Spleen (tissue), 11 donors: Measurements from ENCODE around the gene PTPRE. TPM values are rescaled to one million over a fixed set of nuclear protein-coding genes. Genes with fewer than 3 reads are reported as not detected.

Experiments used
- DNase-seq: peaks from one replicate; pipeline ENCODE4 v3.0.0-alpha.2; 2020
- H3K27ac ChIP-seq, 8 donors: fragments of 200-600 bp; sonication (generic) in 7 of 8; 1 replicate in 4 of 8; 2 replicates in 4 of 8; pipeline versions ENCODE4 v1.5.0 to v1.8.0; 2016 to 2021; ENCODE audit warnings: inconsistent platforms in 4 of 8, mild to moderate bottlenecking in 4 of 8, moderate library complexity in 1 of 8
- H3K27me3 ChIP-seq, 7 donors: fragments of 200-600 bp; sonication (generic) in 6 of 7; replicated peaks in 1 of 7; 1 replicate in 4 of 7; 2 replicates in 3 of 7; pipeline versions ENCODE4 v1.5.0 to v1.8.0; 2016 to 2021; ENCODE audit warnings: inconsistent platforms in 3 of 7, mild to moderate bottlenecking in 1 of 7
- H3K36me3 ChIP-seq, 6 donors: fragments of 200-600 bp; sonication (generic) in 5 of 6; 1 replicate in 4 of 6; 2 replicates in 2 of 6; pipeline versions ENCODE4 v1.5.0 to v1.8.0; 2016 to 2021; ENCODE audit warnings: inconsistent platforms in 2 of 6
- H3K4me1 ChIP-seq, 6 donors: fragments of 200-600 bp; sonication (generic) in 5 of 6; 1 replicate in 3 of 6; 2 replicates in 3 of 6; pipeline versions ENCODE4 v1.5.0 to v1.8.0; 2016 to 2021; ENCODE audit warnings: inconsistent platforms in 3 of 6
- H3K4me3 ChIP-seq, 8 donors: fragments of 200-600 bp; sonication (generic) in 7 of 8; 1 replicate in 4 of 8; 2 replicates in 4 of 8; pipeline versions ENCODE4 v1.5.0 to v1.8.0; 2016 to 2021; ENCODE audit warnings: inconsistent platforms in 4 of 8, mild to moderate bottlenecking in 4 of 8, moderate library complexity in 2 of 8
- H3K9me3 ChIP-seq, 8 donors: fragments of 200-600 bp; sonication (generic) in 7 of 8; 1 replicate in 4 of 8; 2 replicates in 4 of 8; pipeline versions ENCODE4 v1.5.0 to v1.8.0; 2016 to 2021; ENCODE audit warnings: inconsistent platforms in 4 of 8
- CTCF ChIP-seq, 11 experiments: fragments of 200-600 bp in 7 of 11; fragments of 450-650 bp in 4 of 11; sonication (generic) in 4 of 11; IDR thresholded peaks in 8 of 11; conservative IDR thresholded peaks in 3 of 11; 1 replicate in 7 of 11; 2 replicates in 4 of 11; pipeline versions ENCODE4 v1.4.0 to v1.8.0; 2016 to 2021; ENCODE audit warnings: antibody characterized with exemption in 11 of 11, inconsistent platforms in 4 of 11, mild to moderate bottlenecking in 1 of 11
- POLR2A ChIP-seq, 3 donors: fragments of 450-650 bp; IDR thresholded peaks; one replicate each; pipeline ENCODE4 v1.5.1; 2017; ENCODE audit warnings: antibody characterized with exemption in 3 of 3, mild to moderate bottlenecking in 1 of 3
- POLR2AphosphoS5 ChIP-seq, 3 donors: sonication (generic); formaldehyde crosslinking; IDR thresholded peaks; one replicate each; pipeline ENCODE4 v1.5.1; 2017; ENCODE audit warnings: antibody characterized with exemption in 3 of 3
- WGBS, 5 donors: extraction: QIAGEN DNeasy Blood & Tissue Kit in 3 of 5; methylation state at CpG; one replicate each; pipeline versions ENCODE4 v1.1.5 to v1.1.7; 2013 to 2018; 5-methylcytosine and 5-hydroxymethylcytosine counted together
- intact Hi-C: fragments of 100-400 bp; cut with DNase I; formaldehyde crosslinking; loops from one replicate; pipeline ENCODE4 v1.15.0; 2023; ENCODE audit warnings: low total_unique reads
- polyA plus RNA-seq, 3 donors: library from polyadenylated mRNA; stranded (reverse); fragments of 200-250 nt; gene quantifications; one replicate each; pipeline ENCODE4 v1.2.1, GENCODE V29; 2013
- total RNA-seq, 7 donors: library from RNA; depleted of rRNA in 3 of 7; stranded (reverse); fragments of >200 nt in 3 of 7; fragmentation: NEBNext Ultra II Directional in 4 of 7; extraction: Animal tissue kit (Norgen Biotek cat#: 25700) in 4 of 7; gene quantifications; one replicate each; pipeline versions ENCODE4 v1.1.0 to v1.2.1, GENCODE V29; 2016 to 2021
- donor health status: healthy with polysubstance abuse.
- donor health status: DM: no; HTN: no; CAD: no; lungs with moderate emphysema.
- donor health status: DM: no; HTN: no; CAD: no.
- donor health status: Bipolar disorder and iron deficiency.
- donor health status: healthy.
- donor health status: DM: no; HTN: no; CAD: no.
- donor health status: DM: yes; HTN: yes; CAD: no.

PTPRE gene
- total and polyA plus RNA-seq, 10 donors = 6.2 to 133 (median 70.2) TPM

DNA sequence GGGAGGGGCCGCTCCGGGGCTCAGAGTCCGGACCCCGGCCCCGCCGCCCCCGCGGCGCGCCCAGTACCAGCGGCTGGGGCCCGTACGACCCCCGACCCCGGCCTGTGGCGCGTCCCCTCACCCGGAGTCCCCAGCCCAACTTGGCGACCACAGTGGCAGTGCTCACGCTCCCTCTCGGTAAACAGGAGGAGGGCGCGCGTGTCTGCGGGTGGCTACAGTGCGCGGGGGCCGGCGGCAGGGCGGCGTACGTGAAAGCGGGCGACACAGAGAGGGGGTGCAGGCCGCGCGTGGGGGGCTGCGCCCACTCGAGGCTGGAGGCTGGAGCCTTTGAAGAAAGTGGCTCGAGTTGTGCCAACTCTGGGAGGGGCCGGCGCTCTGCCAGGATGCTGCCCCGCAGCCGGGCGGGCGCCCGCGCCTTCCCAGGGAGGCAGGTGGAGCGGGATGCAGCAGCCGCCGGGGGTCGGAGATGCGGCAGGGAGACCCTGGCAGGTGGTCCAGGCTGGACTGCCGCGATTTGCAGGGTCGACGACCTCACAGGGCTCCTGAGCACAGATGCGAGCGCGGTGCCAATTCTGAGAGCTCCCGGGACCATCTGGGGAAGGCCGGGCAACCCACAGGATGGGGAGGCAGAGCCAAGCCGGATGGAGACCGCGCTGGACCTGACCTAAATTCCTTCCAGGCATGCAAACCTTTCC lies 655 bp downstream of the PTPRE start:
- Histone ChIP-seq H3K9me3 (no peaks in the 10 kb centered on the region), H3K36me3 (no peaks in the 10 kb centered on the region), H3K4me3 (peak overlapping the region; percentile 62 to 83 (median 70)), H3K4me1 (peaks cover 0 to 42% (median 26%) of the 10 kb centered on the region in 6 donors), H3K27me3 (peaks cover 0 to 28% (median 5%) of the 10 kb centered on the region in 7 donors), H3K27ac (peak overlapping the region; percentile 19 to 85 (median 82))
- DNase-seq = peak; percentile 86
- peak in 1 of 3 donors; percentile 37 for TF ChIP-seq POLR2AphosphoS5 (IDR thresholded peaks at IDR 0.05)
- TF ChIP-seq CTCF (IDR thresholded peaks at IDR 0.05 in 8 of 11, conservative IDR thresholded peaks at IDR 0.05 in 3 of 11) = no peak
- TF ChIP-seq POLR2A (IDR thresholded peaks at IDR 0.05) = no peak
- WGBS, 5 donors = 0 to 4% (median 3%) methylated on average over 15 to 65 of the region's 65 CpGs
- intact Hi-C loops = loop anchor here (2.0 to 5.0 kb wide), 2 partner anchors 103 to 160 kb away; no protein-coding TSS in a partner anchor

GRCh38 chr10:127908106-127908958 lies 1.4 kb downstream of the PTPRE start:
- TF ChIP-seq POLR2AphosphoS5 (IDR thresholded peaks at IDR 0.05) = peak in 1 of 3 donors; percentile 29
- no peak for TF ChIP-seq CTCF (IDR thresholded peaks at IDR 0.05 in 8 of 11, conservative IDR thresholded peaks at IDR 0.05 in 3 of 11)
- TF ChIP-seq POLR2A (IDR thresholded peaks at IDR 0.05) = no peak
- 71 to 82% (median 74%) methylated on average over 13 of the region's 13 CpGs for WGBS, 5 donors
- H3K4me1 ChIP-seq = peaks cover 0 to 42% (median 26%) of the 10 kb centered on the region in 6 donors
- no peak for DNase-seq
- H3K4me3 ChIP-seq = peak overlapping the region; percentile 62 to 83 (median 70)
- H3K9me3 ChIP-seq = no peaks in the 10 kb centered on the region
- peaks cover 0 to 28% (median 5%) of the 10 kb centered on the region in 7 donors for H3K27me3 ChIP-seq
- no peaks in the 10 kb centered on the region for H3K36me3 ChIP-seq
- intact Hi-C loops = loop anchor here (5.0 kb wide), 1 partner anchor 159 kb away; no protein-coding TSS in a partner anchor
- peak overlapping the region in 2 of 8 donors; percentile 84 to 85 for H3K27ac ChIP-seq

- no peak for TF ChIP-seq CTCF (IDR thresholded peaks at IDR 0.05 in 8 of 11, conservative IDR thresholded peaks at IDR 0.05 in 3 of 11)
- no peak for TF ChIP-seq POLR2A (IDR thresholded peaks at IDR 0.05)
- TF ChIP-seq POLR2AphosphoS5 (IDR thresholded peaks at IDR 0.05) = no peak
- DNase-seq = no peak
- 78 to 98% (median 90%) methylated on average over 8 of the region's 8 CpGs for WGBS, 5 donors
- Histone ChIP-seq H3K9me3 (no peaks in the 10 kb centered on the region), H3K27me3 (peaks cover 0 to 28% (median 5%) of the 10 kb centered on the region in 7 donors), H3K36me3 (no peaks in the 10 kb centered on the region), H3K4me3 (peak overlapping the region in 1 of 8 donors; percentile 83), H3K4me1 (peaks cover 0 to 42% (median 26%) of the 10 kb centered on the region in 6 donors), H3K27ac (no peak overlapping the region)
- intact Hi-C loops = loop anchor here (5.0 kb wide), 1 partner anchor 158 kb away; no protein-coding TSS in a partner anchor
Observed at GRCh38 chr10:127908959-127909267, 2.0 kb downstream of the PTPRE start.
